A673 (cell line): ENCODE data around the gene FBXL7. TPM values are rescaled to one million over a fixed set of nuclear protein-coding genes. Genes with fewer than 3 reads are reported as not detected.

ENCODE experiments used
- BruUV-seq: library from RNA; stranded (reverse); fragments of 400-500 nt; replicated peaks from 2 replicates; lab custom pipeline; 2021; lab: Mats Ljungman, UMichigan
- CTCF ChIA-PET: fragments of 300-600 bp; sonication (Branson Sonifier 250); formaldehyde crosslinking; loops from one replicate; lab custom pipeline; 2022; ENCODE audit warnings: antibody characterized with exemption; lab: Charles Lee
- POLR2A ChIA-PET: fragments of 300-600 bp; sonication (Branson Sonifier 250); formaldehyde crosslinking; loops from one replicate; lab custom pipeline; 2022; ENCODE audit warnings: antibody characterized with exemption; ENCODE audit not compliant: low non-redundant PET; lab: Charles Lee
- DNase-seq: peaks from one replicate; pipeline ENCODE4 v3.0.0-alpha.2; 2015; ENCODE audit warnings: low spot score
- H3K27ac ChIP-seq: fragments of 200-600 bp; sonication (generic); 2 replicates; pipeline ENCODE4 v1.5.1; 2016; ENCODE audit warnings: mixed run types, low read depth, mild to moderate bottlenecking, mixed read lengths, antibody characterized with exemption, low read length; ENCODE audit not compliant: poor library complexity, severe bottlenecking
- H3K27me3 ChIP-seq: fragments of 200-600 bp; sonication (generic); replicated peaks from 2 replicates; pipeline ENCODE4 v1.6.1; 2017; ENCODE audit warnings: mixed run types, low read depth, mild to moderate bottlenecking, mixed read lengths, antibody characterized with exemption, low read length; ENCODE audit not compliant: insufficient read depth, poor library complexity
- H3K36me3 ChIP-seq: fragments of 200-600 bp; sonication (generic); 2 replicates; pipeline ENCODE4 v1.6.1; 2016; ENCODE audit warnings: mixed run types, mild to moderate bottlenecking, mixed read lengths, antibody characterized with exemption, low read length; ENCODE audit not compliant: insufficient read depth, poor library complexity, severe bottlenecking
- H3K4me1 ChIP-seq: fragments of 200-600 bp; sonication (generic); 2 replicates; pipeline ENCODE4 v1.6.1; 2017; ENCODE audit warnings: mixed run types, mild to moderate bottlenecking, mixed read lengths, antibody characterized with exemption, low read length; ENCODE audit not compliant: insufficient read depth, poor library complexity, severe bottlenecking
- H3K4me3 ChIP-seq: fragments of 200-600 bp; sonication (generic); 2 replicates; pipeline ENCODE4 v1.5.1; 2016; ENCODE audit warnings: low read depth, mixed run types, mild to moderate bottlenecking, mixed read lengths, low read length; ENCODE audit not compliant: poor library complexity, severe bottlenecking
- H3K9me3 ChIP-seq: fragments of 200-600 bp; sonication (generic); 2 replicates; pipeline ENCODE4 v1.6.1; 2016; ENCODE audit warnings: mixed run types, low read depth, mild to moderate bottlenecking, mixed read lengths, antibody characterized with exemption, low read length; ENCODE audit not compliant: poor library complexity, severe bottlenecking
- CTCF ChIP-seq: fragments of 300-800, 200-600 bp; sonication (generic); conservative IDR thresholded peaks from 2 replicates; pipeline ENCODE4 v1.5.1; 2017; ENCODE audit warnings: low read depth, mild to moderate bottlenecking, antibody characterized with exemption, low read length, moderate library complexity, mixed read lengths
- EZH2 ChIP-seq: fragments of 200-600 bp; sonication (generic); IDR thresholded peaks from 2 replicates; pipeline ENCODE4 v1.6.1; 2017; ENCODE audit warnings: borderline replicate concordance, low read depth, mild to moderate bottlenecking, mixed read lengths, antibody characterized with exemption, low read length; ENCODE audit not compliant: poor library complexity, severe bottlenecking
- intact Hi-C: fragments of 100-400 bp; cut with micrococcal nuclease; formaldehyde crosslinking; loops from one replicate; pipeline ENCODE4 v1.10.0; 2022; ENCODE audit not compliant: unreplicated experiment
- total RNA-seq: library from RNA; stranded (reverse); gene quantifications from 2 replicates; pipeline ENCODE4 v1.2.3, GENCODE V29; 2021

Gene FBXL7
- total RNA-seq, 1 experiment from 2014 or later, result 5.9 TPM

GRCh38 chr5:15558240-15558639 is 58.3 kb downstream of the FBXL7 start:
- H3K4me3 ChIP-seq, result no peak overlapping the region
- no peak overlapping the region for H3K27ac ChIP-seq
- no peaks in the 10 kb centered on the region for H3K36me3 ChIP-seq
- intact Hi-C loops, result no loop called here
- POLR2A ChIA-PET, result no interaction called here
- no TSS peak for BruUV-seq
- TF ChIP-seq CTCF (no peak), EZH2 (no peak)
- H3K27me3 ChIP-seq, result no peaks in the 10 kb centered on the region
- no peaks in the 10 kb centered on the region for H3K4me1 ChIP-seq
- no peak for DNase-seq
- H3K9me3 ChIP-seq, result peaks cover 4% of the 10 kb centered on the region
- CTCF ChIA-PET, result no interaction called here

GRCh38 chr5:15558681-15559080 is 58.7 kb downstream of the FBXL7 start:
- POLR2A ChIA-PET, result no interaction called here
- Histone ChIP-seq H3K27me3 (no peaks in the 10 kb centered on the region), H3K27ac (no peak overlapping the region), H3K4me1 (no peaks in the 10 kb centered on the region), H3K36me3 (no peaks in the 10 kb centered on the region), H3K9me3 (peaks cover 4% of the 10 kb centered on the region), H3K4me3 (no peak overlapping the region)
- TF ChIP-seq CTCF (no peak), EZH2 (no peak)
- DNase-seq, result no peak
- no TSS peak for BruUV-seq
- intact Hi-C loops, result no loop called here
- CTCF ChIA-PET, result no interaction called here

GRCh38 chr5:15560421-15560820 is 60.4 kb downstream of the FBXL7 start:
- H3K27me3 ChIP-seq, result no peaks in the 10 kb centered on the region
- intact Hi-C loops, result no loop called here
- BruUV-seq, result no TSS peak
- TF ChIP-seq EZH2 (no peak), CTCF (no peak)
- ChIA-PET POLR2A (no interaction called here), CTCF (no interaction called here)
- H3K4me1 ChIP-seq, result no peaks in the 10 kb centered on the region
- no peaks in the 10 kb centered on the region for H3K36me3 ChIP-seq
- H3K27ac ChIP-seq, result no peak overlapping the region
- H3K9me3 ChIP-seq, result peaks cover 4% of the 10 kb centered on the region
- no peak overlapping the region for H3K4me3 ChIP-seq
- DNase-seq, result no peak
